GM13976 (cell line): ENCODE results near the gene ARMC2.

Experiments
- DNase-seq: peaks from one replicate; pipeline ENCODE4 v3.0.0; 2012; ENCODE audit warnings: low spot score
- in situ Hi-C: fragments of 300-500 bp; cut with MboI; formaldehyde crosslinking; loops from one replicate; pipeline ENCODE4 v1.12.0; 2022; ENCODE audit warnings: low sequenced_read_pairs, mixed read lengths, inconsistent platforms; ENCODE audit not compliant: unreplicated experiment
- TF ChIP-seq, protein P1 (sequence below): IDR thresholded peaks from 2 replicates; pipeline ENCODE4 v1.5.1; 2012; ENCODE audit warnings: borderline replicate concordance, mild to moderate bottlenecking; ENCODE audit not compliant: insufficient read depth; ENCODE audit errors: extremely low read depth, missing control alignments, control extremely low read depth

ARMC2 gene

DNA sequence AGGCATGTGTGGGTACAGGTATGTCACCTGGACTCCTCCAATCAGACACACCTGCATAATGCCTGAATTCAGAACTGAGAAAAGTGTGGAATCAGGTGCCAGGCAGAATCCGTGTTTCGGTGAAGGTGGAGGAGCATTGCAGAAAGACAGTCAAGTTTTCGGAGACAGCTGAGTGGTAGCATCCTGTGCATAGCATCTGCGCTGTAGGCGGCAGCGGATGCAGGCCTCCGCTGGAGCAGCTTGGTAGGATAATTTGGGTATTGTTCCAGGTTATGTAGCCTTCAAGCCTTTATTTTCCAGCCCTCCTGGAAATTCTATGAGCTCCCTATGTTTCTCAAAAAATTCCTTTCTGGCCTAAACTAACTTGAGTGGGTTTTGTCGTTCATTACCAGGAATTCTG, 15.5 kb upstream of the ARMC2 start:
- no peak for DNase-seq
- TF ChIP-seq, protein P1, sequence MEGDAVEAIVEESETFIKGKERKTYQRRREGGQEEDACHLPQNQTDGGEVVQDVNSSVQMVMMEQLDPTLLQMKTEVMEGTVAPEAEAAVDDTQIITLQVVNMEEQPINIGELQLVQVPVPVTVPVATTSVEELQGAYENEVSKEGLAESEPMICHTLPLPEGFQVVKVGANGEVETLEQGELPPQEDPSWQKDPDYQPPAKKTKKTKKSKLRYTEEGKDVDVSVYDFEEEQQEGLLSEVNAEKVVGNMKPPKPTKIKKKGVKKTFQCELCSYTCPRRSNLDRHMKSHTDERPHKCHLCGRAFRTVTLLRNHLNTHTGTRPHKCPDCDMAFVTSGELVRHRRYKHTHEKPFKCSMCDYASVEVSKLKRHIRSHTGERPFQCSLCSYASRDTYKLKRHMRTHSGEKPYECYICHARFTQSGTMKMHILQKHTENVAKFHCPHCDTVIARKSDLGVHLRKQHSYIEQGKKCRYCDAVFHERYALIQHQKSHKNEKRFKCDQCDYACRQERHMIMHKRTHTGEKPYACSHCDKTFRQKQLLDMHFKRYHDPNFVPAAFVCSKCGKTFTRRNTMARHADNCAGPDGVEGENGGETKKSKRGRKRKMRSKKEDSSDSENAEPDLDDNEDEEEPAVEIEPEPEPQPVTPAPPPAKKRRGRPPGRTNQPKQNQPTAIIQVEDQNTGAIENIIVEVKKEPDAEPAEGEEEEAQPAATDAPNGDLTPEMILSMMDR = no peak
- in situ Hi-C loops = no loop called here

DNA sequence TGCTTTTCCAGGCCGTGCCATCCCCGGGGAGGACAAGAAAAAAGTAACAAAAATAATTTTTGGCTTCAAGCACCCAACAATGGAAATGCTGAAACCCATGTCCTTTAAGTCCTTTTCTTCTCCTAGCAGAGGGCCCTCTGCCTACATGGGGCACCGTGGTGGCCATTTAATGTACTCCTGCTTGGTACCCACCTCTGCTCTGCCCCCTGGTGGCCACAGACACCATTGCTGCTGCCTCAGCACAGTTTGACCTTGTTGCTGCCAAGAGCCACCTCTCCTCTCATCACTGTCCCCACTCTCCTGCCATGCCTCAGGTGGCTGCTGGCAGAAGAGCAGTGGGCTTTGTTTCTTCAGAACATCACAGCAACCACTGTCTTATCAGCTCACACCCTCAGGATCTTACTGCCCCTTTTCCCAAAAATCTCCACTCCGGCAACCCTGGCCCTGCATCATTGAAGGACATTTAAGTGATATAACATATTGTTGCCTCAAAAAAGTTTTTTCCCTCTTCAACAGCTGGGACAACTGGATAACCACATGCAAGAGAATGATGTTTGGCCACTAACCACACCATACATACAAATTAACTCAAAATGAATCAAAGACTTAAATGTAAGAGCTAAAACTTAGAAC, 12.9 kb upstream of the ARMC2 start:
- peak; percentile 82 for DNase-seq
- in situ Hi-C loops = no loop called here
- TF ChIP-seq, protein P1 = peak; percentile 80

DNA sequence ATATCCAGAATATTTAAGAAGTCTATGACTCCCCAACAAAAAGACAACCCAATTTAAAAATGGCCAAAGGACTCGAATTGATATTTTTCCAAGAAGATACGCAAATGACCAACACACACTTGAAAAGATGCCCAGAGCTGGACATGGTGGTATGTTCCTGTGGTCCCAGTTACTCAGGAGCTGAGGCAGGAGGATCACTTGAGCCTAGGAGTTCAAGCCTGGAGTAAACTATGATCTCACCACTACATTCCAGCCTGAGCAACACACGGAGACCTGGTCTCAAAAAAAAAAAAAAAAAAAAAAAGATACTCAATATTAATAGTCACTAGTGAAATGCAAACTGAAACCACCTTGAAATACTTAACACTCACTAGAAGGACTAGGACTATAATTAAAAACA, 12.2 kb upstream of the ARMC2 start:
- in situ Hi-C loops = no loop called here
- TF ChIP-seq, protein P1 = no peak
- no peak for DNase-seq

DNA sequence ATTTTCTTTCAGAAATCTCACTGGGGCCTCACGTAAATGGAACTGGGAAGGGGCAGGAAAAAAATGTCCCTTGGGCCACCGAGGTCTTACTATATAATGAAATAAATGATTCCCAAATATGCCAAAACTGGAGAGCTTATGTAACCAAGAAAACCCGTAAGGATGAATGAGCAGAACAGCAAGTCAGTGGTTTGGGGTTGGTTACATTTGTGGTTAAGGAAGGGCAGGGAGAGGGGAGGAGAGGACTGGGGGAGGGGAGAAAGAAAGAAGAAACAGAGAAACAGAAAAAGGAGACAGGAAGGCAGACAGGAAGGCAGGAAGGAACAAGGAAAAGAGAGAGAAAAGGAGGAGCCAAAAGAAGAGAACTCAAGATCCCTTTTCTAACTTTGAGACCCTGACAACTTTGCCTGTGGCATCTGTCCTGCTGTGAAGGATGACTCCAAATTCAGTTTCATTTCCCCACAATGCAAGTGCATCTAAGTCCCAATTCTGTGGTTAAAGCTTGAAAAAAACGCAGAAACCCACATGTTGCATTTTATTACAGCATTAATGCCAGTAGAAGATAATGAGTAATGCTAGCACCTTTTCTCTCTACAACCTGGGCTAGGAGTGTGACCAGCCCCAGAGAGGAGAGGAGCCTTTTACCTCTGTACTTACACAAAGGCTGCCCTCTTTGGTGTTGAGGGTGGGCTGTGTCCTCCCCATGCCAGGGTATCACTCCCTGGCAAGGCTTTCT, 10.8 kb upstream of the ARMC2 start:
- TF ChIP-seq, protein P1 = no peak
- in situ Hi-C loops = no loop called here
- DNase-seq = no peak

DNA sequence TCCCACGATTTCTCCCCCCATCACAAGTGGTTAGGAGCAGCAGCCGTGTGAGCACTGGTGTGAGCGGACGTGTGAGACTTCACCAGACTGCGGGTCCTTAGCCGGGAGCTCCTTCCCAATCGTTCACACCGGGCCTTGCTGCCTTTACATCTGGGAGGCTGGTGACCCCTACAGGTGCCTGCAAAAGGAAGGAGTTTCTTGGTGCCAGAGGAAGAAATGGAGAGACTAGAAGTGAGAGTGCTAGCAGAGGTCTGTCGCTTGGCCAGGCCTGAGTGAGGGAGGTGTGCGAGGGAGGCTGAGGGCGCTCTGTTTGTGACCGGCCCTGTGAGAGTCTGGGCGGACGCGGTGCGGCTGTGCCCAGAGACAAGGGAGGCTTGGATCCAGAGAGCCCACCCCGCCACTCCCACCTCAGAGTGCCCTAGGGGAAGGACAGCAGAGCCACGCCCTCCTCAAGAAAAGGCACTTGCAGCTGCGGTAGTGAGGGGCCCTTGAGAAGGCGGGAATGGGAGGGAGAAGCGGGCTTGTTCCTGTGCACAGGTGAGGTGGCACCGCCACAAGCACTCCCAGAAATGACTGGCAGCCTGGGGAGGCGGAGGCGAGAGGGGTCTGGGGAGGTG, 10.0 kb upstream of the ARMC2 start:
- in situ Hi-C loops = no loop called here
- no peak for DNase-seq
- TF ChIP-seq, protein P1 = no peak

- in situ Hi-C loops = no loop called here
These were observed 9.1 kb upstream of the ARMC2 start for GRCh38 chr6:108839083-108839642.

More at GRCh38 chr6:108839083-108839642, 9.1 kb upstream of the ARMC2 start:
- TF ChIP-seq, protein P1 = no peak
- DNase-seq = no peak
